ENCODE data around the gene HSH2D. TPM values are rescaled to one million over a fixed set of nuclear protein-coding genes. Genes with fewer than 3 reads are reported as not detected.
A peak's percentile ranks its signal among the peaks of the same experiment; 100 is the strongest.
"Not testable (repeated sequence)": the region's sequence is repeated elsewhere in the genome, so short reads cannot be mapped to it uniquely, and the experiment has no call there.

Gene HSH2D
- total RNA-seq, 1 experiment from 2014 or later = 29.5 TPM

DNA sequence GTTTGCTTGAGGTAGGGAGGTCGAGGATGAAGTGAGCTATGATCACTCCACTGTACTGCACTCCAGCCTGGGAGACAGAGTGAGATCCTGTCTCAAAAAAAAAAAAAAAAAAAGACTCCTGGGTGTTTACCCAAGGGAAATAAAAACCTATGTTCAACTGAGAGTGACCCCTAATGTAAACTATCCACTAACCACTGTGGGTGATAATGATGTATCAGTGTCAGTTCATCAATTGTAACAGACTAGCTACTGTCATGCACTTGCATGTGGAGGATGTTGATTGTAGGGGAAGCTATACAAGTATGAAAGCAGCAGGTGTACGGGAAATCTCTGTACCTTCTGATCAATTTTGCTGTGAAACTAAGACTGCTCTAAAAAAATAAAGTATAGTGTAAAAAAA, 32.5 kb downstream of the HSH2D start:
- Mint-ChIP-seq H3K9me3 (ENCODE audit: low read depth, unreplicated experiment) (no peaks in the 10 kb centered on the region), H3K27me3 (ENCODE audit: unreplicated experiment) (no peaks in the 10 kb centered on the region), H3K4me3 (ENCODE audit: low read depth, unreplicated experiment) (no peak overlapping the region), H3K36me3 (ENCODE audit: insufficient read depth, unreplicated experiment) (no peaks in the 10 kb centered on the region), H3K4me1 (ENCODE audit: low read depth, unreplicated experiment) (peaks cover 14% of the 10 kb centered on the region), H3K27ac (ENCODE audit: unreplicated experiment) (no peak overlapping the region)
- TF ChIP-seq, protein P1, sequence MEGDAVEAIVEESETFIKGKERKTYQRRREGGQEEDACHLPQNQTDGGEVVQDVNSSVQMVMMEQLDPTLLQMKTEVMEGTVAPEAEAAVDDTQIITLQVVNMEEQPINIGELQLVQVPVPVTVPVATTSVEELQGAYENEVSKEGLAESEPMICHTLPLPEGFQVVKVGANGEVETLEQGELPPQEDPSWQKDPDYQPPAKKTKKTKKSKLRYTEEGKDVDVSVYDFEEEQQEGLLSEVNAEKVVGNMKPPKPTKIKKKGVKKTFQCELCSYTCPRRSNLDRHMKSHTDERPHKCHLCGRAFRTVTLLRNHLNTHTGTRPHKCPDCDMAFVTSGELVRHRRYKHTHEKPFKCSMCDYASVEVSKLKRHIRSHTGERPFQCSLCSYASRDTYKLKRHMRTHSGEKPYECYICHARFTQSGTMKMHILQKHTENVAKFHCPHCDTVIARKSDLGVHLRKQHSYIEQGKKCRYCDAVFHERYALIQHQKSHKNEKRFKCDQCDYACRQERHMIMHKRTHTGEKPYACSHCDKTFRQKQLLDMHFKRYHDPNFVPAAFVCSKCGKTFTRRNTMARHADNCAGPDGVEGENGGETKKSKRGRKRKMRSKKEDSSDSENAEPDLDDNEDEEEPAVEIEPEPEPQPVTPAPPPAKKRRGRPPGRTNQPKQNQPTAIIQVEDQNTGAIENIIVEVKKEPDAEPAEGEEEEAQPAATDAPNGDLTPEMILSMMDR (IDR thresholded peaks at IDR 0.05; ENCODE audit: unreplicated experiment) = no peak
- no peak for DNase-seq
- CTCF ChIA-PET = no interaction called here
- no TSS peak for BruUV-seq (replicated peaks)
- intact Hi-C loops (cut with micrococcal nuclease; ENCODE audit: unreplicated experiment) = no loop called here

DNA sequence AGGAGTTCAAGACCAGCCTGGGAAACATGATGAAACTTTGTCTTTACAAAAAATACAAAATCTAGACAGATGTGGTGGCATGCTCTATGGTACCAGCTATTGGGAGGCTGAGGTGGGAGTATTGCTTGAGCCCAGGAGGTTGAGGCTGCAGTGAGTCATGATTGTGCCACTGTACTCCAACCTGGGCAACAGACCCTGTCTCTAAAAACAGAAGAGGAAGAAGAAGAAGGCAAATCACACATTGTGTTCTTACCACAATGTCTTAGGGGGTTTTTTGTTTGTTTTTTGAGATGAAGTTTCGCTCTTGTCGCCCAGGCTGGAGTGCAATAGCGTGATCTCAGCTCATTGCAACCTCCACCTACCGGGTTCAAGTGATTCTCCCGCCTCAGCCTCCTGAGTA, 35.4 kb downstream of the HSH2D start:
- H3K9me3 Mint-ChIP-seq (ENCODE audit: low read depth, unreplicated experiment); H3K36me3 Mint-ChIP-seq (ENCODE audit: insufficient read depth, unreplicated experiment); intact Hi-C loops (cut with micrococcal nuclease; ENCODE audit: unreplicated experiment); DNase-seq; H3K27ac Mint-ChIP-seq (ENCODE audit: unreplicated experiment); BruUV-seq (replicated peaks); H3K27me3 Mint-ChIP-seq (ENCODE audit: unreplicated experiment); H3K4me1 Mint-ChIP-seq (ENCODE audit: low read depth, unreplicated experiment); H3K4me3 Mint-ChIP-seq (ENCODE audit: low read depth, unreplicated experiment): not testable (repeated sequence)
- CTCF ChIA-PET = interaction anchor here (0.6 kb wide), 1 partner anchor 17 kb away, joined by 5 read pairs; no protein-coding TSS in a partner anchor

DNA sequence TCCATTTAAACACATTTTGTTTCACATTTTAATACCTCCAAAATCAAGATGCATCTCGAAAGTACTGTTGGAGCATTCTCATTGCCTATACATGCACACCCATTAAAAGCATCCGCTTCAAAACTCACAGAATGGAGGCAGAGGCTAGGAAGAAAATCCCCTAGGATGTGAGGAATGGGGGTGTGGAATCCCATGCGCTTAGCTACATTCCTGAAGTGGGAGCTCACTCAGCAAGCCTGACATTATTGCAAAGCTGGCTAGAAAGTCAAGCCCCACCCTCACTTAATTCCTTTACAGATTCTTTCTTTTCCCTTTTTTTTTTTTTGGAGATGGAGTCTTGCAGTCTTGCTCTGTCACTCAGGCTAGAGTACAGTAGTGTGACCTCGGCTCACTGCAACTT, 37.1 kb downstream of the HSH2D start:
- Mint-ChIP-seq H3K27me3 (ENCODE audit: unreplicated experiment) (no peaks in the 10 kb centered on the region), H3K9me3 (ENCODE audit: low read depth, unreplicated experiment) (no peaks in the 10 kb centered on the region), H3K36me3 (ENCODE audit: insufficient read depth, unreplicated experiment) (peaks cover 18% of the 10 kb centered on the region), H3K4me3 (ENCODE audit: low read depth, unreplicated experiment) (no peak overlapping the region), H3K27ac (ENCODE audit: unreplicated experiment) (no peak overlapping the region), H3K4me1 (ENCODE audit: low read depth, unreplicated experiment) (no peaks in the 10 kb centered on the region)
- intact Hi-C loops (cut with micrococcal nuclease; ENCODE audit: unreplicated experiment) = loop anchor here (5.0 to 10.0 kb wide), 4 partner anchors 66 to 346 kb away; partner anchors contain the start of gene RAB8A
- CTCF ChIA-PET = interaction anchor here (0.9 kb wide), 1 partner anchor 155 kb away, joined by 3 read pairs; no protein-coding TSS in a partner anchor
- BruUV-seq (replicated peaks) = no TSS peak
- TF ChIP-seq, protein P1 (IDR thresholded peaks at IDR 0.05; ENCODE audit: unreplicated experiment) = no peak
- no peak for DNase-seq

GRCh38 chr19:16184665-16185122, 41.2 kb downstream of the HSH2D start:
- Mint-ChIP-seq H3K27me3 (ENCODE audit: unreplicated experiment) (no peaks in the 10 kb centered on the region), H3K4me1 (ENCODE audit: low read depth, unreplicated experiment) (no peaks in the 10 kb centered on the region), H3K36me3 (ENCODE audit: insufficient read depth, unreplicated experiment) (peaks cover 42% of the 10 kb centered on the region), H3K27ac (ENCODE audit: unreplicated experiment) (peak overlapping the region; percentile 99), H3K4me3 (ENCODE audit: low read depth, unreplicated experiment) (peak overlapping the region; percentile 100), H3K9me3 (ENCODE audit: low read depth, unreplicated experiment) (no peaks in the 10 kb centered on the region)
- DNase-seq = no peak
- CTCF ChIA-PET = interaction anchor here (0.9 to 1.6 kb wide), 6 partner anchors 13 to 159 kb away, joined by 3 to 11 read pairs (median 4); partner anchors contain the start of genes AP1M1 and RAB8A
- intact Hi-C loops (cut with micrococcal nuclease; ENCODE audit: unreplicated experiment) = loop anchor here (5.0 to 10.0 kb wide), 4 partner anchors 70 to 350 kb away; partner anchors contain the start of gene RAB8A
- TSS peak; percentile 81 for BruUV-seq (replicated peaks)
- TF ChIP-seq, protein P1 (IDR thresholded peaks at IDR 0.05; ENCODE audit: unreplicated experiment) = no peak

GRCh38 chr19:16185123-16185767, 41.8 kb downstream of the HSH2D start, which contains the start of gene FAM32A:
Gene FAM32A, plus strand, starts transcription at chr19:16185410. Its CDS starts 33 bp downstream, at chr19:16185443.
- TF ChIP-seq, protein P1 (IDR thresholded peaks at IDR 0.05; ENCODE audit: unreplicated experiment) = no peak
- DNase-seq = peak; percentile 95
- H3K27me3 Mint-ChIP-seq (ENCODE audit: unreplicated experiment) = no peaks in the 10 kb centered on the region
- no TSS peak for BruUV-seq (replicated peaks)
- CTCF ChIA-PET = interaction anchor here (0.5 to 1.6 kb wide), 9 partner anchors 12 to 373 kb away, joined by 3 to 11 read pairs (median 3); partner anchors contain the start of genes AP1M1 and RAB8A
- peaks cover 42% of the 10 kb centered on the region for H3K36me3 Mint-ChIP-seq (ENCODE audit: insufficient read depth, unreplicated experiment)
- peak within 1 kb of the TSS; percentile 99 for H3K27ac Mint-ChIP-seq (ENCODE audit: unreplicated experiment)
- no peaks in the 10 kb centered on the region for H3K4me1 Mint-ChIP-seq (ENCODE audit: low read depth, unreplicated experiment)
- H3K9me3 Mint-ChIP-seq (ENCODE audit: low read depth, unreplicated experiment) = no peaks in the 10 kb centered on the region
- intact Hi-C loops (cut with micrococcal nuclease; ENCODE audit: unreplicated experiment) = loop anchor here (10.0 kb wide), 2 partner anchors 70 to 350 kb away; partner anchors contain the start of gene RAB8A
- H3K4me3 Mint-ChIP-seq (ENCODE audit: low read depth, unreplicated experiment) = peak within 1 kb of the TSS; percentile 100
